ENCODE measurements around the gene IL1RAP. TPM values are rescaled to one million over a fixed set of nuclear protein-coding genes. Genes with fewer than 3 reads are reported as not detected.

IL1RAP gene
- total RNA-seq, 4 donors from 2014 or later, result 0.80 to 8.6 (median 2.7) TPM

- no peaks in the 10 kb centered on the region for H3K9me3 ChIP-seq
- no peak for DNase-seq
- H3K4me1 ChIP-seq, result no peaks in the 10 kb centered on the region
- no peaks in the 10 kb centered on the region for H3K27me3 ChIP-seq
- H3K4me3 ChIP-seq, result no peak overlapping the region
- 82 to 86% methylated on average over 1 of the region's 1 CpG for WGBS, 2 donors (ENCODE audit: low coverage in 1 of 2)
- no peak for TF ChIP-seq POLR2AphosphoS5 (IDR thresholded peaks at IDR 0.05)
- intact Hi-C loops (cut with DNase I; ENCODE audit: low total_unique reads) (no loop called here), in situ Hi-C loops (cut with MboI; ENCODE audit: low pct_ligation_motif_present in 1 of 4, low pct_unique_long_range_greater_than_20kb in 1 of 4, low sequenced_read_pairs in 3 of 4) (no loop called here)
- no peaks in the 10 kb centered on the region for H3K36me3 ChIP-seq
- no peak overlapping the region for H3K27ac ChIP-seq
Measured at GRCh38 chr3:190686011-190686410, 172.1 kb downstream of the IL1RAP start.

GRCh38 chr3:190690246-190690645 lies 176.4 kb downstream of the IL1RAP start:
- no peak overlapping the region for H3K4me3 ChIP-seq
- no peaks in the 10 kb centered on the region for H3K4me1 ChIP-seq
- H3K9me3 ChIP-seq, result no peaks in the 10 kb centered on the region
- 82 to 85% methylated on average over 6 of the region's 6 CpGs for WGBS, 2 donors (ENCODE audit: low coverage in 1 of 2)
- no peak for DNase-seq
- H3K27me3 ChIP-seq, result no peaks in the 10 kb centered on the region
- TF ChIP-seq POLR2A (IDR thresholded peaks at IDR 0.05) (no peak), EP300 (IDR thresholded peaks at IDR 0.05; ENCODE audit: low read depth) (no peak), POLR2AphosphoS5 (IDR thresholded peaks at IDR 0.05) (no peak), CTCF (IDR thresholded peaks at IDR 0.05) (no peak)
- in situ Hi-C loops (cut with MboI; ENCODE audit: low pct_ligation_motif_present in 1 of 4, low pct_unique_long_range_greater_than_20kb in 1 of 4, low sequenced_read_pairs in 3 of 4) (no loop called here), intact Hi-C loops (cut with DNase I; ENCODE audit: low total_unique reads) (no loop called here)
- H3K36me3 ChIP-seq, result no peaks in the 10 kb centered on the region
- no peak overlapping the region for H3K27ac ChIP-seq

- TF ChIP-seq POLR2AphosphoS5 (IDR thresholded peaks at IDR 0.05) (no peak), EP300 (IDR thresholded peaks at IDR 0.05; ENCODE audit: low read depth) (no peak), POLR2A (IDR thresholded peaks at IDR 0.05) (no peak), CTCF (IDR thresholded peaks at IDR 0.05) (no peak)
- no peak overlapping the region for H3K4me3 ChIP-seq
- intact Hi-C loops (cut with DNase I; ENCODE audit: low total_unique reads) (no loop called here), in situ Hi-C loops (cut with MboI; ENCODE audit: low pct_ligation_motif_present in 1 of 4, low pct_unique_long_range_greater_than_20kb in 1 of 4, low sequenced_read_pairs in 3 of 4) (no loop called here)
- no peak overlapping the region for H3K27ac ChIP-seq
- H3K9me3 ChIP-seq, result no peaks in the 10 kb centered on the region
- no peaks in the 10 kb centered on the region for H3K4me1 ChIP-seq
- no peaks in the 10 kb centered on the region for H3K27me3 ChIP-seq
- no peak for DNase-seq
- no peaks in the 10 kb centered on the region for H3K36me3 ChIP-seq
Measured at GRCh38 chr3:190692256-190692655, 178.4 kb downstream of the IL1RAP start.

GRCh38 chr3:190694335-190695001 lies 180.6 kb downstream of the IL1RAP start:
- no peak overlapping the region for H3K27ac ChIP-seq
- intact Hi-C loops (cut with DNase I; ENCODE audit: low total_unique reads) (no loop called here), in situ Hi-C loops (cut with MboI; ENCODE audit: low pct_ligation_motif_present in 1 of 4, low pct_unique_long_range_greater_than_20kb in 1 of 4, low sequenced_read_pairs in 3 of 4) (no loop called here)
- H3K4me1 ChIP-seq, result no peaks in the 10 kb centered on the region
- no peak for DNase-seq
- no peaks in the 10 kb centered on the region for H3K27me3 ChIP-seq
- TF ChIP-seq CTCF (IDR thresholded peaks at IDR 0.05) (no peak), POLR2A (IDR thresholded peaks at IDR 0.05) (no peak), POLR2AphosphoS5 (IDR thresholded peaks at IDR 0.05) (no peak), EP300 (IDR thresholded peaks at IDR 0.05; ENCODE audit: low read depth) (no peak)
- H3K36me3 ChIP-seq, result no peaks in the 10 kb centered on the region
- no peaks in the 10 kb centered on the region for H3K9me3 ChIP-seq
- WGBS, 2 donors (ENCODE audit: low coverage in 1 of 2), result 55 to 57% methylated on average over 3 of the region's 3 CpGs
- H3K4me3 ChIP-seq, result no peak overlapping the region

- H3K4me3 ChIP-seq, result no peak overlapping the region
- H3K27ac ChIP-seq, result no peak overlapping the region
- TF ChIP-seq POLR2A (IDR thresholded peaks at IDR 0.05) (no peak), EP300 (IDR thresholded peaks at IDR 0.05; ENCODE audit: low read depth) (no peak), CTCF (IDR thresholded peaks at IDR 0.05) (no peak), POLR2AphosphoS5 (IDR thresholded peaks at IDR 0.05) (no peak)
- H3K36me3 ChIP-seq, result no peaks in the 10 kb centered on the region
- no peak for DNase-seq
- no peaks in the 10 kb centered on the region for H3K4me1 ChIP-seq
- intact Hi-C loops (cut with DNase I; ENCODE audit: low total_unique reads), result no loop called here
- no peaks in the 10 kb centered on the region for H3K9me3 ChIP-seq
- H3K27me3 ChIP-seq, result no peaks in the 10 kb centered on the region
- in situ Hi-C loops (cut with MboI; ENCODE audit: low pct_ligation_motif_present in 1 of 4, low pct_unique_long_range_greater_than_20kb in 1 of 4, low sequenced_read_pairs in 3 of 4), result no loop called here
- WGBS, 2 donors (ENCODE audit: low coverage in 1 of 2), result 78% methylated on average over 1 of the region's 1 CpG; no CpG with 5 or more reads in 1 of the 2 donors
Measured at GRCh38 chr3:190695225-190695624, 181.3 kb downstream of the IL1RAP start.
